ENCODE measurements around the gene TRIM13. TPM values are rescaled to one million over a fixed set of nuclear protein-coding genes. Genes with fewer than 3 reads are reported as not detected.

Gene TRIM13
- total and polyA plus RNA-seq, 2 of the 13 experiments (the other 11 are each of a cell fraction or from before 2014, with no cell fraction given), result 22.0 to 24.4 TPM

GRCh38 chr13:49996161-49996915 is 504 bp upstream of the TRIM13 start (continued):
- TF ChIP-seq ZNF430 (CRISPR knock-in tag; IDR thresholded peaks at IDR 0.05) (no peak), DBP (CRISPR knock-in tag; IDR thresholded peaks at IDR 0.05; ENCODE audit: not compliant biosample characterization) (no peak), RNF2 (conservative IDR thresholded peaks at IDR 0.05; ENCODE audit: low read depth) (no peak), ZNF574 (CRISPR knock-in tag; IDR thresholded peaks at IDR 0.05) (peak; percentile 53), ZNF124 (CRISPR knock-in tag; IDR thresholded peaks at IDR 0.05) (no peak), FOXJ3 (CRISPR knock-in tag; IDR thresholded peaks at IDR 0.05; ENCODE audit: borderline replicate concordance) (no peak), REPIN1 (CRISPR knock-in tag; IDR thresholded peaks at IDR 0.05; ENCODE audit: borderline replicate concordance, low read depth) (no peak), ZNF619 (CRISPR knock-in tag; IDR thresholded peaks at IDR 0.05) (no peak), HNF1B (CRISPR knock-in tag; IDR thresholded peaks at IDR 0.05) (peak; percentile 20; the same call in 1 of the 2 replicates), ETV5 (CRISPR knock-in tag; IDR thresholded peaks at IDR 0.05; ENCODE audit: borderline replicate concordance) (peak; percentile 84), ZNF546 (CRISPR knock-in tag; conservative IDR thresholded peaks at IDR 0.05) (0 out of 2 replicates have a peak, but pooled peaks have one; percentile 18), ZNF121 (CRISPR knock-in tag; IDR thresholded peaks at IDR 0.05) (no peak), RBAK (CRISPR knock-in tag; IDR thresholded peaks at IDR 0.05) (no peak), SP140L (CRISPR knock-in tag; IDR thresholded peaks at IDR 0.05; ENCODE audit: borderline replicate concordance) (no peak), ZBTB8A (CRISPR knock-in tag; IDR thresholded peaks at IDR 0.05; ENCODE audit: borderline replicate concordance, low read depth) (no peak), PAF1 (CRISPR knock-in tag; IDR thresholded peaks at IDR 0.05) (no peak), SNAPC5 (CRISPR knock-in tag; IDR thresholded peaks at IDR 0.05; ENCODE audit: borderline replicate concordance) (no peak), KDM2A (CRISPR knock-in tag; IDR thresholded peaks at IDR 0.05; ENCODE audit: borderline replicate concordance, low read depth) (peak; percentile 54; the same call in 1 of the 2 replicates), ZNF607 (CRISPR knock-in tag; IDR thresholded peaks at IDR 0.05; ENCODE audit: borderline replicate concordance) (no peak), PRDM15 (CRISPR knock-in tag; IDR thresholded peaks at IDR 0.05) (no peak)
